Caco-2 (cell line): Measurements from ENCODE around the gene PFDN5. TPM values are rescaled to one million over a fixed set of nuclear protein-coding genes. Genes with fewer than 3 reads are reported as not detected.

Source experiments
- BruUV-seq: library from RNA; stranded (reverse); fragments of 400-500 nt; replicated peaks from 2 replicates; lab custom pipeline; 2021; lab: Mats Ljungman, UMichigan
- CTCF ChIA-PET: fragments of 300-600 bp; sonication (Branson Sonifier 250); formaldehyde crosslinking; loops from one replicate; lab custom pipeline; 2022; ENCODE audit warnings: antibody characterized with exemption; lab: Charles Lee
- POLR2A ChIA-PET: fragments of 300-600 bp; sonication (Branson Sonifier 250); formaldehyde crosslinking; loops from one replicate; lab custom pipeline; 2022; ENCODE audit warnings: antibody characterized with exemption; lab: Charles Lee
- DNase-seq, 2 experiments: peaks; one replicate each; pipeline versions ENCODE4 v3.0.0 to v3.0.0-alpha.2; 2020 to 2022
- H3K27me3 ChIP-seq: replicated peaks from 2 replicates; pipeline ENCODE4 v1.6.0; 2011; ENCODE audit warnings: low read length; ENCODE audit not compliant: control insufficient read depth, insufficient read depth
- H3K36me3 ChIP-seq: 2 replicates; pipeline ENCODE4 v1.5.1; 2011; ENCODE audit warnings: low read length; ENCODE audit not compliant: control insufficient read depth, insufficient read depth
- H3K4me1 ChIP-seq: fragments of 250-450 bp; sonication (Bioruptor Pico); 2 replicates; pipeline ENCODE4 v1.5.1; 2020; ENCODE audit warnings: mild to moderate bottlenecking
- H3K4me3 ChIP-seq: 2 replicates; pipeline ENCODE4 v1.5.1; 2011; ENCODE audit warnings: low read depth, mild to moderate bottlenecking, control low read depth, low read length
- H3K9me3 ChIP-seq: fragments of 250-450 bp; sonication (Bioruptor Pico); 2 replicates; pipeline ENCODE4 v1.5.1; 2020; ENCODE audit warnings: mild to moderate bottlenecking, moderate library complexity
- H3K27ac Mint-ChIP-seq: one replicate; pipeline ENCODE4 v1.8.0; 2022; ENCODE audit warnings: mixed read lengths; ENCODE audit not compliant: unreplicated experiment
- H3K27me3 Mint-ChIP-seq: one replicate; pipeline ENCODE4 v1.8.0; 2022; ENCODE audit warnings: mixed read lengths; ENCODE audit not compliant: insufficient read depth, unreplicated experiment
- H3K36me3 Mint-ChIP-seq: one replicate; pipeline ENCODE4 v1.8.0; 2022; ENCODE audit warnings: mild to moderate bottlenecking, mixed read lengths; ENCODE audit not compliant: insufficient read depth, unreplicated experiment
- H3K4me1 Mint-ChIP-seq: one replicate; pipeline ENCODE4 v1.8.0; 2022; ENCODE audit warnings: low read depth, mixed read lengths; ENCODE audit not compliant: unreplicated experiment
- H3K4me3 Mint-ChIP-seq: one replicate; pipeline ENCODE4 v1.8.0; 2022; ENCODE audit warnings: mild to moderate bottlenecking, moderate library complexity, mixed read lengths; ENCODE audit not compliant: unreplicated experiment
- H3K9me3 Mint-ChIP-seq: one replicate; pipeline ENCODE4 v1.8.0; 2022; ENCODE audit warnings: mixed read lengths; ENCODE audit not compliant: unreplicated experiment
- intact Hi-C: fragments of 100-400 bp; cut with micrococcal nuclease; formaldehyde crosslinking; loops from one replicate; pipeline ENCODE4 v1.10.0; 2022; ENCODE audit not compliant: unreplicated experiment
- total RNA-seq: library from RNA; stranded (reverse); gene quantifications from 2 replicates; pipeline ENCODE4 v1.2.3, GENCODE V29; 2022
- TF ChIP-seq, protein P1 (sequence below), 2 experiments: fragments of 200-600 bp in 1 of 2; IDR thresholded peaks; 1 replicate in 1 of 2; 2 replicates in 1 of 2; pipeline versions ENCODE4 v1.5.1 to v1.8.0; 2011 to 2022; ENCODE audit warnings: antibody characterized with exemption in 1 of 2, control low read depth in 1 of 2, inconsistent platforms in 1 of 2, low read depth in 1 of 2, low read length in 1 of 2, mild to moderate bottlenecking in 1 of 2, moderate library complexity in 1 of 2; ENCODE audit not compliant: insufficient read depth in 1 of 2, severe bottlenecking in 1 of 2, unreplicated experiment in 1 of 2

The PFDN5 gene
- total RNA-seq, 1 experiment from 2014 or later = 251 TPM

DNA sequence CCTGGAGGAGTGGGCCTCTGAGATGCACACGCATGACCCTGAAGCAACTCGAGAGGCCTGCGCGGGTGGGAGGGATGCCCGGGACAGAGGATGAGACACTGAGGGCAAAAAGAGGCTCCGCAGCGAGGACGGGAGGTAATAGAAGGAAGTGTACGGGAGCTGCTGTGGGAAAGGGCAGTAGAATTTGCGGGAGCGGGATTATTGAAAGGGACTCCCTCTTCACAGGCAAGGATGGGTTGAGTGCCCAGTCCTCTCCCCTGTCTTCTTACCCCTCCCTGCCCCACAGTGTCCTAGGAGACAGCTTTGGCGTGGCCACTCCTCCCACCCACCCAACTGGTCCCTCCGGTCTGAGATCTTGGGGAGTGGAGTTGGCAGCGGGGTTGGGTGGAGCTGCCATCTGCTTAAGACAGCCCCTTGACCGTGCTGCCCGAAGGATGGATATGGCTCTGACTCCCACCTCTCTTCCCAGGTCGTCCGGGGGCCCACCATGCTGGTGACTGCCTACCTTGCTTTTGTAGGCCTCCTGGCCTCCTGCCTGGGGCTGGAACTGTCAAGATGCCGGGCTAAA is 42.9 kb upstream of the PFDN5 start:
- H3K36me3 ChIP-seq = peaks cover 2% of the 10 kb centered on the region; the same call in 1 of the 2 replicates
- DNase-seq = peak; percentile 45 to 56
- POLR2A ChIA-PET = interaction anchor here (1.0 kb wide), 1 partner anchor 43 kb away, joined by 3 read pairs; the partner anchor contains the start of gene PFDN5
- Mint-ChIP-seq H3K9me3 (no peaks in the 10 kb centered on the region), H3K4me1 (peaks cover 22% of the 10 kb centered on the region), H3K36me3 (no peaks in the 10 kb centered on the region), H3K27ac (peak overlapping the region; percentile 84), H3K27me3 (no peaks in the 10 kb centered on the region), H3K4me3 (peak overlapping the region; percentile 93)
- H3K4me1 ChIP-seq = peaks cover 18% of the 10 kb centered on the region
- no TSS peak for BruUV-seq
- no peaks in the 10 kb centered on the region for H3K9me3 ChIP-seq
- H3K27me3 ChIP-seq = no peaks in the 10 kb centered on the region
- H3K4me3 ChIP-seq = peak overlapping the region; percentile 81
- intact Hi-C loops = no loop called here
- TF ChIP-seq, protein P1, sequence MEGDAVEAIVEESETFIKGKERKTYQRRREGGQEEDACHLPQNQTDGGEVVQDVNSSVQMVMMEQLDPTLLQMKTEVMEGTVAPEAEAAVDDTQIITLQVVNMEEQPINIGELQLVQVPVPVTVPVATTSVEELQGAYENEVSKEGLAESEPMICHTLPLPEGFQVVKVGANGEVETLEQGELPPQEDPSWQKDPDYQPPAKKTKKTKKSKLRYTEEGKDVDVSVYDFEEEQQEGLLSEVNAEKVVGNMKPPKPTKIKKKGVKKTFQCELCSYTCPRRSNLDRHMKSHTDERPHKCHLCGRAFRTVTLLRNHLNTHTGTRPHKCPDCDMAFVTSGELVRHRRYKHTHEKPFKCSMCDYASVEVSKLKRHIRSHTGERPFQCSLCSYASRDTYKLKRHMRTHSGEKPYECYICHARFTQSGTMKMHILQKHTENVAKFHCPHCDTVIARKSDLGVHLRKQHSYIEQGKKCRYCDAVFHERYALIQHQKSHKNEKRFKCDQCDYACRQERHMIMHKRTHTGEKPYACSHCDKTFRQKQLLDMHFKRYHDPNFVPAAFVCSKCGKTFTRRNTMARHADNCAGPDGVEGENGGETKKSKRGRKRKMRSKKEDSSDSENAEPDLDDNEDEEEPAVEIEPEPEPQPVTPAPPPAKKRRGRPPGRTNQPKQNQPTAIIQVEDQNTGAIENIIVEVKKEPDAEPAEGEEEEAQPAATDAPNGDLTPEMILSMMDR (IDR thresholded peaks at IDR 0.05; ENCODE audit: insufficient read depth in 1 of 2, low read depth in 1 of 2, low read length in 1 of 2, severe bottlenecking in 1 of 2, unreplicated experiment in 1 of 2) = no peak
- CTCF ChIA-PET = interaction anchor here (1.1 to 2.4 kb wide), 2 partner anchors 34 to 40 kb away, joined by 3 to 16 read pairs; no protein-coding TSS in a partner anchor

DNA sequence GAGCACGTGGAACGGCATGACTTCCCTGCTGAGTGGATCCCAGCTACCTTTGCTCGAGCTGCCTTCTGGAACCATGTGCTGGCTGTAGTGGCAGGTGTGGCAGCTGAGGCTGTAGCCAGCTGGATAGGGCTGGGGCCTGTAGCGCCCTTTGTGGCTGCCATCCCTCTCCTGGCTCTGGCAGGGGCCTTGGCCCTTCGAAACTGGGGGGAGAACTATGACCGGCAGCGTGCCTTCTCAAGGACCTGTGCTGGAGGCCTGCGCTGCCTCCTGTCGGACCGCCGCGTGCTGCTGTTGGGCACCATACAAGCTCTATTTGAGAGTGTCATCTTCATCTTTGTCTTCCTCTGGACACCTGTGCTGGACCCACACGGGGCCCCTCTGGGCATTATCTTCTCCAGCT is 42.0 kb upstream of the PFDN5 start:
- intact Hi-C loops = no loop called here
- H3K9me3 ChIP-seq = no peaks in the 10 kb centered on the region
- peak overlapping the region; percentile 93 for H3K4me3 Mint-ChIP-seq
- peaks cover 18% of the 10 kb centered on the region for H3K4me1 ChIP-seq
- no peaks in the 10 kb centered on the region for H3K27me3 Mint-ChIP-seq
- no peak for DNase-seq
- ChIA-PET POLR2A (no interaction called here), CTCF (interaction anchor here (0.5 to 2.4 kb wide), 2 partner anchors 41 to 1115 kb away, joined by 5 to 16 read pairs; no protein-coding TSS in a partner anchor)
- H3K27ac Mint-ChIP-seq = peak overlapping the region; percentile 84
- TF ChIP-seq, protein P1 (IDR thresholded peaks at IDR 0.05; ENCODE audit: insufficient read depth in 1 of 2, low read depth in 1 of 2, low read length in 1 of 2, severe bottlenecking in 1 of 2, unreplicated experiment in 1 of 2) = no peak
- H3K27me3 ChIP-seq = no peaks in the 10 kb centered on the region
- H3K36me3 Mint-ChIP-seq = no peaks in the 10 kb centered on the region
- H3K36me3 ChIP-seq = peaks cover 2% of the 10 kb centered on the region; the same call in 1 of the 2 replicates
- H3K9me3 Mint-ChIP-seq = no peaks in the 10 kb centered on the region
- BruUV-seq = no TSS peak
- no peak overlapping the region; the same call in 1 of the 2 replicates for H3K4me3 ChIP-seq
- H3K4me1 Mint-ChIP-seq = peaks cover 22% of the 10 kb centered on the region

DNA sequence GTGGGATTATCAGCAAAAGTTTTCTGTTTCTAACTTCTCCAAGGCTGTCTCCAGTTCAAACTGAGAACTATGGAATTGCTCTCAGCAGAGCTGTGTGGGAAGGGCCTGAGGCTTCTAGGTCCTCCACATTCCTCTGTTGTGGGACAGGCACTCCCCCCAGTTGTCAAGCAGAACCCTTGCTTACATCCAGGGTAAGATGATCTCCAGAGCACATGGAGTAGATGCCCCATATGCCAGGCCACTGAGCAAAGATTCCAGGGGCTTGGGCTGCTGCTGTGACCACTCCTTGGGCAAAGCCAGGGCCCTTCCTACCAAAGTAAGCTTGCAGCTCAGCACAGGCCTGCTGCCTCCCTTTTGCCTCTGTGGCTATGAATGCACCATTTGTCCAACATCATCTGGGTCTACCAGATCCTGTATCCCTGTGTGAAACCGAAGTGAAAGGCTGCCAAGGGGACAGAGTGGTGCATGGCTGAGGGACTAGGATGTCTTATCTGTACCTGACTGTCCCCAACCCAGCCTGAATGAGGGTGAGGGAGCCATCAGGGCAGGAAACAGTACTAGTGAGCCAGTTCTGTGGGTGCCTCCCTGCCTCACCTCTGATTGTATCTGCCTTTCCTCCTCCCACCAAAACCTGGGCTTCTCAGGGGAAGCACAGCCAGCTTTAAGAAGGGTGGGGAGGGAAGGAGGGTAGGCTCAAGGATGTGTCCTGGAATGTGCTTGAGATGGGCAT is 40.4 kb upstream of the PFDN5 start:
- Histone ChIP-seq H3K4me3 (no peak overlapping the region), H3K27me3 (no peaks in the 10 kb centered on the region), H3K9me3 (no peaks in the 10 kb centered on the region), H3K4me1 (peaks cover 14% of the 10 kb centered on the region), H3K36me3 (peaks cover 2% of the 10 kb centered on the region; the same call in 1 of the 2 replicates)
- Mint-ChIP-seq H3K9me3 (no peaks in the 10 kb centered on the region), H3K27ac (no peak overlapping the region), H3K27me3 (no peaks in the 10 kb centered on the region), H3K4me3 (no peak overlapping the region), H3K4me1 (peaks cover 22% of the 10 kb centered on the region), H3K36me3 (no peaks in the 10 kb centered on the region)
- DNase-seq = no peak
- intact Hi-C loops = no loop called here
- TF ChIP-seq, protein P1 (IDR thresholded peaks at IDR 0.05; ENCODE audit: insufficient read depth in 1 of 2, low read depth in 1 of 2, low read length in 1 of 2, severe bottlenecking in 1 of 2, unreplicated experiment in 1 of 2) = no peak
- ChIA-PET POLR2A (no interaction called here), CTCF (interaction anchor here (1.4 kb wide), 1 partner anchor 35 kb away, joined by 3 read pairs; no protein-coding TSS in a partner anchor)
- no TSS peak for BruUV-seq
